HCT116 (cell line): ENCODE measurements around the gene LHX4. TPM values are rescaled to one million over a fixed set of nuclear protein-coding genes. Genes with fewer than 3 reads are reported as not detected.

Experiments used
- ATAC-seq: fragments of 200-7000 bp; cut with Tn5 transposase; 2 replicates; pipeline ENCODE4 v1.9.1; 2020; ENCODE audit warnings: mild to moderate bottlenecking, moderate library complexity
- BruUV-seq: library from RNA; stranded (reverse); fragments of 400-500 nt; replicated peaks from 2 replicates; lab custom pipeline; 2021; lab: Mats Ljungman, UMichigan
- CTCF ChIA-PET: fragments of 300-600 bp; sonication (Branson Sonifier 250); formaldehyde crosslinking; loops from one replicate; lab custom pipeline; 2021; ENCODE audit warnings: antibody characterized with exemption; lab: Charles Lee
- POLR2A ChIA-PET: fragments of 300-600, 350-600 bp; sonication (Branson Sonifier 250); formaldehyde crosslinking; loops from one replicate; lab custom pipeline; 2021; ENCODE audit warnings: antibody characterized with exemption; lab: Charles Lee
- RAD21 ChIA-PET, 2 experiments: fragments of 300-600 bp; sonication (Branson Sonifier 250); formaldehyde crosslinking; loops; one replicate each; lab custom pipeline; 2023; ENCODE audit warnings: low total read pairs in 2 of 2; ENCODE audit not compliant: uncharacterized antibody in 2 of 2, unreplicated experiment in 2 of 2, low non-redundant PET in 1 of 2; lab: Charles Lee
- DNase-seq: peaks from one replicate; pipeline ENCODE4 v3.0.0-alpha.2; 2010; ENCODE audit warnings: low read depth, low spot score
- H2AFZ ChIP-seq: fragments of 200-600 bp; shearing (Covaris generic), sonication (generic); 2 replicates; pipeline ENCODE4 v1.6.1; 2017; ENCODE audit warnings: low read depth, mixed run types, mixed read lengths, antibody characterized with exemption, low read length; ENCODE audit not compliant: poor library complexity, severe bottlenecking
- H3K27ac ChIP-seq: 2 replicates; pipeline ENCODE4 v1.5.1; 2012; ENCODE audit warnings: low read depth, low read length
- H3K27me3 ChIP-seq: fragments of 200-600 bp; sonication (generic); 2 replicates; pipeline ENCODE4 v1.6.1; 2016; ENCODE audit warnings: mixed run types, low read length, mixed read lengths; ENCODE audit not compliant: insufficient read depth
- H3K36me3 ChIP-seq, 2 experiments: fragments of 200-500 bp in 1 of 2; fragments of 200-600 bp in 1 of 2; sonication (Bioruptor generic) in 1 of 2; sonication (generic) in 1 of 2; 2 replicates each; pipeline versions ENCODE4 v1.5.1 to v1.6.1; 2014 to 2016; ENCODE audit warnings: low read length in 2 of 2, inconsistent platforms in 1 of 2, mixed read lengths in 1 of 2, mixed run types in 1 of 2; ENCODE audit not compliant: insufficient read depth in 2 of 2, control insufficient read depth in 1 of 2
- H3K4me1 ChIP-seq, 2 experiments: fragments of 200-600 bp in 1 of 2; sonication (generic) in 1 of 2; 2 replicates each; pipeline versions ENCODE4 v1.5.1 to v1.6.1; 2012 to 2017; ENCODE audit warnings: low read length in 2 of 2, inconsistent platforms in 1 of 2, mild to moderate bottlenecking in 1 of 2, mixed read lengths in 1 of 2, mixed run types in 1 of 2, moderate library complexity in 1 of 2; ENCODE audit not compliant: insufficient read depth in 2 of 2, control insufficient read depth in 1 of 2
- H3K4me2 ChIP-seq: fragments of 200-600 bp; sonication (generic); 2 replicates; pipeline ENCODE4 v1.6.1; 2017; ENCODE audit warnings: mixed run types, low read length, mixed read lengths
- H3K4me3 ChIP-seq, 2 experiments: fragments of 200-600 bp in 1 of 2; sonication (generic) in 1 of 2; replicated peaks in 1 of 2; 2 replicates each; pipeline ENCODE4 v1.5.1; 2011 to 2016; ENCODE audit warnings: low read length in 2 of 2, control low read depth in 1 of 2, low read depth in 1 of 2, mild to moderate bottlenecking in 1 of 2, mixed read lengths in 1 of 2, mixed run types in 1 of 2
- H3K79me2 ChIP-seq: fragments of 200-600 bp; sonication (generic); 2 replicates; pipeline ENCODE4 v1.6.1; 2017; ENCODE audit warnings: mild to moderate bottlenecking, mixed run types, low read length, moderate library complexity, mixed read lengths; ENCODE audit not compliant: insufficient read depth
- H3K9ac ChIP-seq: fragments of 200-600 bp; sonication (generic); 2 replicates; pipeline ENCODE4 v1.6.1; 2016; ENCODE audit warnings: low read length, mixed read lengths
- H3K9me2 ChIP-seq: fragments of 200-600 bp; sonication (generic), shearing (Covaris generic); 2 replicates; pipeline ENCODE4 v1.6.1; 2017; ENCODE audit warnings: mixed run types, mild to moderate bottlenecking, moderate library complexity; ENCODE audit not compliant: insufficient read depth
- H3K9me3 ChIP-seq, 2 experiments: fragments of 200-500 bp in 1 of 2; fragments of 200-600 bp in 1 of 2; sonication (Bioruptor generic) in 1 of 2; sonication (generic) in 1 of 2; 2 replicates each; pipeline ENCODE4 v1.6.1; 2014 to 2017; ENCODE audit warnings: low read length in 2 of 2, mixed read lengths in 2 of 2, inconsistent platforms in 1 of 2, low read depth in 1 of 2, mild to moderate bottlenecking in 1 of 2, mixed run types in 1 of 2, moderate library complexity in 1 of 2; ENCODE audit not compliant: control insufficient read depth in 1 of 2, insufficient read depth in 1 of 2
- H4K20me1 ChIP-seq: fragments of 200-600 bp; sonication (generic), shearing (Covaris generic); 2 replicates; pipeline ENCODE4 v1.6.1; 2017; ENCODE audit warnings: mixed run types, mild to moderate bottlenecking, moderate library complexity; ENCODE audit not compliant: insufficient read depth
- CBX3 ChIP-seq: IDR thresholded peaks from 2 replicates; pipeline ENCODE4 v1.6.1; 2012; ENCODE audit warnings: low read depth
- CEBPB ChIP-seq: IDR thresholded peaks from 2 replicates; pipeline ENCODE4 v1.6.1; 2012; ENCODE audit warnings: low read depth
- EGR1 ChIP-seq: IDR thresholded peaks from 2 replicates; pipeline ENCODE4 v1.6.1; 2012; ENCODE audit warnings: low read depth
- ELF1 ChIP-seq: IDR thresholded peaks from 2 replicates; pipeline ENCODE4 v1.6.1; 2012; ENCODE audit warnings: low read depth, borderline replicate concordance
- EZH2 ChIP-seq: fragments of 200-600 bp; sonication (generic); IDR thresholded peaks from 2 replicates; pipeline ENCODE4 v1.6.1; 2017; ENCODE audit warnings: antibody characterized with exemption, mixed run types
- EZH2phosphoT487 ChIP-seq: fragments of 200-600 bp; IDR thresholded peaks from 2 replicates; pipeline ENCODE4 v1.6.1; 2018; ENCODE audit warnings: antibody characterized with exemption, borderline replicate concordance
- FOSL1 ChIP-seq: IDR thresholded peaks from 2 replicates; pipeline ENCODE4 v1.6.1; 2012; ENCODE audit warnings: low read depth
- JUND ChIP-seq: IDR thresholded peaks from 2 replicates; pipeline ENCODE4 v1.6.1; 2012
- RAD21 ChIP-seq: IDR thresholded peaks from 2 replicates; pipeline ENCODE4 v1.6.1; 2012; ENCODE audit warnings: low read depth, mild to moderate bottlenecking
- SIN3A ChIP-seq: IDR thresholded peaks from 2 replicates; pipeline ENCODE4 v1.6.1; 2012; ENCODE audit warnings: low read depth
- SRF ChIP-seq: IDR thresholded peaks from 2 replicates; pipeline ENCODE4 v1.6.1; 2012; ENCODE audit warnings: low read depth
- YY1 ChIP-seq: IDR thresholded peaks from 2 replicates; pipeline ENCODE4 v1.6.1; 2011; ENCODE audit warnings: low read length, low read depth, moderate library complexity, mild to moderate bottlenecking; ENCODE audit not compliant: insufficient replicate concordance; ENCODE audit errors: extremely low read depth
- ZFX ChIP-seq: fragments of 450-650 bp; IDR thresholded peaks from 2 replicates; pipeline ENCODE4 v1.6.1; 2017
- ZNF274 ChIP-seq: fragments of 200-500 bp; sonication (Bioruptor generic); IDR thresholded peaks from 2 replicates; pipeline ENCODE4 v1.6.1; 2014; ENCODE audit warnings: mild to moderate bottlenecking, low read depth, low read length, inconsistent platforms
- intact Hi-C: fragments of 100-400 bp; cut with micrococcal nuclease; formaldehyde crosslinking; loops from 2 replicates; pipeline ENCODE4 v1.10.0; 2022
- total RNA-seq: library from RNA; stranded (reverse); gene quantifications from one replicate; pipeline ENCODE4 v1.2.1, GENCODE V29; 2021; ENCODE audit not compliant: unreplicated experiment
- TF ChIP-seq, protein P1 (sequence below), 3 experiments: fragments of 200-600 bp in 1 of 3; sonication (generic) in 1 of 3; IDR thresholded peaks in 2 of 3; conservative IDR thresholded peaks in 1 of 3; 2 replicates each; pipeline ENCODE4 v1.5.1; 2012 to 2017; ENCODE audit warnings: low read depth in 2 of 3, low read length in 2 of 3, antibody characterized with exemption in 1 of 3, borderline replicate concordance in 1 of 3, control low read depth in 1 of 3, mild to moderate bottlenecking in 1 of 3, mixed read lengths in 1 of 3, mixed run types in 1 of 3, moderate library complexity in 1 of 3; ENCODE audit not compliant: insufficient read depth in 1 of 3
- TF ChIP-seq, protein P2 (sequence below): IDR thresholded peaks from 2 replicates; pipeline ENCODE4 v1.6.1; 2011; ENCODE audit warnings: mild to moderate bottlenecking, low read length, moderate library complexity; ENCODE audit not compliant: insufficient replicate concordance; ENCODE audit errors: extremely low read depth
- TF ChIP-seq, protein P3 (sequence below): IDR thresholded peaks from 2 replicates; pipeline ENCODE4 v1.6.1; 2012
- TF ChIP-seq, protein P4 (sequence below): IDR thresholded peaks from 2 replicates; pipeline ENCODE4 v1.6.1; 2012

Gene LHX4
- total RNA-seq, 1 experiment from 2014 or later = 0.44 TPM

DNA sequence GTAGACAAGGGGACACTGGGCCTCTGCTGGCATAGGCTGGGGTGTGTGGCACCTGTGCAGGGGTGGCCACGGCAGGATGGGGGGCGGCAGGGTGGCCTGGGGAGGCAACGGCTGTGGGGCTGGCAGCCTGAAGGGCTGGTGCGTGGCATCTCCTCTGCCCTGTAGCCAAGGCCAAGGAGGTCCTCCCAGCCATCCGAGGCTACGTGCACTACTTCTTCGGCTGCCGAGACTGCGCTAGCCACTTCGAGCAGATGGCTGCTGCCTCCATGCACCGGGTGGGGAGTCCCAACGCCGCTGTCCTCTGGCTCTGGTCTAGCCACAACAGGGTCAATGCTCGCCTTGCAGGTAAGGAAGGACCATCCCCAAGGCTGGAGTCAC lies 36.0 kb upstream of the LHX4 start:
- no peaks in the 10 kb centered on the region for H3K9me2 ChIP-seq
- H3K27me3 ChIP-seq = no peaks in the 10 kb centered on the region

More for the DNA sequence above, 36.0 kb upstream of the LHX4 start:
- POLR2A ChIA-PET = no interaction called here
- Histone ChIP-seq H3K4me2 (no peak overlapping the region), H3K9me3 (no peaks in the 10 kb centered on the region), H3K79me2 (no peaks in the 10 kb centered on the region), H3K9ac (no peak overlapping the region), H3K4me3 (no peak overlapping the region)
- no peak for ATAC-seq
- TF ChIP-seq, protein P1, sequence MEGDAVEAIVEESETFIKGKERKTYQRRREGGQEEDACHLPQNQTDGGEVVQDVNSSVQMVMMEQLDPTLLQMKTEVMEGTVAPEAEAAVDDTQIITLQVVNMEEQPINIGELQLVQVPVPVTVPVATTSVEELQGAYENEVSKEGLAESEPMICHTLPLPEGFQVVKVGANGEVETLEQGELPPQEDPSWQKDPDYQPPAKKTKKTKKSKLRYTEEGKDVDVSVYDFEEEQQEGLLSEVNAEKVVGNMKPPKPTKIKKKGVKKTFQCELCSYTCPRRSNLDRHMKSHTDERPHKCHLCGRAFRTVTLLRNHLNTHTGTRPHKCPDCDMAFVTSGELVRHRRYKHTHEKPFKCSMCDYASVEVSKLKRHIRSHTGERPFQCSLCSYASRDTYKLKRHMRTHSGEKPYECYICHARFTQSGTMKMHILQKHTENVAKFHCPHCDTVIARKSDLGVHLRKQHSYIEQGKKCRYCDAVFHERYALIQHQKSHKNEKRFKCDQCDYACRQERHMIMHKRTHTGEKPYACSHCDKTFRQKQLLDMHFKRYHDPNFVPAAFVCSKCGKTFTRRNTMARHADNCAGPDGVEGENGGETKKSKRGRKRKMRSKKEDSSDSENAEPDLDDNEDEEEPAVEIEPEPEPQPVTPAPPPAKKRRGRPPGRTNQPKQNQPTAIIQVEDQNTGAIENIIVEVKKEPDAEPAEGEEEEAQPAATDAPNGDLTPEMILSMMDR (IDR thresholded peaks at IDR 0.05 in 2 of 3, conservative IDR thresholded peaks at IDR 0.05 in 1 of 3; ENCODE audit: borderline replicate concordance in 1 of 3, insufficient read depth in 1 of 3, low read depth in 2 of 3, low read length in 2 of 3) = no peak
- TF ChIP-seq, protein P2, sequence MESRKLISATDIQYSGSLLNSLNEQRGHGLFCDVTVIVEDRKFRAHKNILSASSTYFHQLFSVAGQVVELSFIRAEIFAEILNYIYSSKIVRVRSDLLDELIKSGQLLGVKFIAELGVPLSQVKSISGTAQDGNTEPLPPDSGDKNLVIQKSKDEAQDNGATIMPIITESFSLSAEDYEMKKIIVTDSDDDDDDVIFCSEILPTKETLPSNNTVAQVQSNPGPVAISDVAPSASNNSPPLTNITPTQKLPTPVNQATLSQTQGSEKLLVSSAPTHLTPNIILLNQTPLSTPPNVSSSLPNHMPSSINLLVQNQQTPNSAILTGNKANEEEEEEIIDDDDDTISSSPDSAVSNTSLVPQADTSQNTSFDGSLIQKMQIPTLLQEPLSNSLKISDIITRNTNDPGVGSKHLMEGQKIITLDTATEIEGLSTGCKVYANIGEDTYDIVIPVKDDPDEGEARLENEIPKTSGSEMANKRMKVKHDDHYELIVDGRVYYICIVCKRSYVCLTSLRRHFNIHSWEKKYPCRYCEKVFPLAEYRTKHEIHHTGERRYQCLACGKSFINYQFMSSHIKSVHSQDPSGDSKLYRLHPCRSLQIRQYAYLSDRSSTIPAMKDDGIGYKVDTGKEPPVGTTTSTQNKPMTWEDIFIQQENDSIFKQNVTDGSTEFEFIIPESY = no peak
- no peak for TF ChIP-seq SRF
- no peak for TF ChIP-seq FOSL1
- TF ChIP-seq EZH2 = no peak
- TF ChIP-seq CBX3 = no peak
- TF ChIP-seq ZFX = no peak
- TF ChIP-seq ELF1 = no peak
- TF ChIP-seq JUND = no peak
- TF ChIP-seq EZH2phosphoT487 = no peak
- TF ChIP-seq CEBPB = no peak
- no peak for TF ChIP-seq RAD21
- TF ChIP-seq YY1 = no peak
- TF ChIP-seq, protein P3, sequence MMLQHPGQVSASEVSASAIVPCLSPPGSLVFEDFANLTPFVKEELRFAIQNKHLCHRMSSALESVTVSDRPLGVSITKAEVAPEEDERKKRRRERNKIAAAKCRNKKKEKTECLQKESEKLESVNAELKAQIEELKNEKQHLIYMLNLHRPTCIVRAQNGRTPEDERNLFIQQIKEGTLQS = no peak
- TF ChIP-seq ZNF274 = no peak
- no peak for TF ChIP-seq EGR1
- TF ChIP-seq, protein P4, sequence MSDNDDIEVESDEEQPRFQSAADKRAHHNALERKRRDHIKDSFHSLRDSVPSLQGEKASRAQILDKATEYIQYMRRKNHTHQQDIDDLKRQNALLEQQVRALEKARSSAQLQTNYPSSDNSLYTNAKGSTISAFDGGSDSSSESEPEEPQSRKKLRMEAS = no peak
- TF ChIP-seq SIN3A = no peak
- TF ChIP-seq, all 23 proteins: peak for 0
- intact Hi-C loops = no loop called here
- H3K4me1 ChIP-seq = no peaks in the 10 kb centered on the region
- no peak overlapping the region for H2AFZ ChIP-seq
- no peak for DNase-seq
- no peak overlapping the region for H3K27ac ChIP-seq
- no peaks in the 10 kb centered on the region for H4K20me1 ChIP-seq
- ChIA-PET CTCF (no interaction called here), RAD21 (no interaction called here)
- BruUV-seq = no TSS peak
- peaks cover 0 to under 1% of the 10 kb centered on the region in 2 experiments; a peak in 1 of 4 replicates for H3K36me3 ChIP-seq
